ENCODE results near the gene FAM20B. TPM values are rescaled to one million over a fixed set of nuclear protein-coding genes. Genes with fewer than 3 reads are reported as not detected.

Gene FAM20B
- total RNA-seq, 1 experiment from 2014 or later: 66.6 TPM

- CTCF ChIA-PET: no interaction called here
- DNase-seq: no peak
- Mint-ChIP-seq H3K27me3 (ENCODE audit: unreplicated experiment) (no peaks in the 10 kb centered on the region), H3K9me3 (ENCODE audit: low read depth, unreplicated experiment) (no peaks in the 10 kb centered on the region), H3K27ac (ENCODE audit: unreplicated experiment) (peak overlapping the region; percentile 60), H3K4me1 (ENCODE audit: low read depth, unreplicated experiment) (peaks cover 60% of the 10 kb centered on the region), H3K4me3 (ENCODE audit: low read depth, unreplicated experiment) (no peak overlapping the region), H3K36me3 (ENCODE audit: insufficient read depth, unreplicated experiment) (peaks cover 70% of the 10 kb centered on the region)
- intact Hi-C loops (cut with micrococcal nuclease; ENCODE audit: unreplicated experiment): loop anchor here (5.0 kb wide), 1 partner anchor 52 kb away; no protein-coding TSS in a partner anchor
- BruUV-seq (replicated peaks): no TSS peak
- TF ChIP-seq CTCF (IDR thresholded peaks at IDR 0.05; ENCODE audit: unreplicated experiment): no peak
Measured at GRCh38 chr1:179124873-179125272, 99.2 kb downstream of the FAM20B start.

Other genes with a start within 250 kb of the FAM20B start
- gene ANGPTL1, start 154.8 kb upstream of the FAM20B start, total RNA-seq (2022): 0.35 and 0.59 TPM in 2 replicates
- gene TOR3A, start 56.2 kb downstream of the FAM20B start, total RNA-seq (2022): 38.8 and 40.0 TPM in 2 replicates
- gene ABL2, start 203.8 kb downstream of the FAM20B start, total RNA-seq (2022): 38.8 and 47.8 TPM in 2 replicates

Data from Calu3 (cell line).